ENCODE data around the gene ECT2L. TPM values are rescaled to one million over a fixed set of nuclear protein-coding genes. Genes with fewer than 3 reads are reported as not detected.

Gene ECT2L
- polyA plus RNA-seq, 4 donors: 0.11 to 0.51 (median 0.29) TPM

GRCh38 chr6:138803331-138803730, 7.4 kb downstream of the ECT2L start:
- no peak for DNase-seq (ENCODE audit: low read depth in 4 of 4, low spot score in 2 of 4)

GRCh38 chr6:138803861-138804260, 8.0 kb downstream of the ECT2L start:
- DNase-seq (ENCODE audit: low read depth in 4 of 4, low spot score in 2 of 4): no peak

GRCh38 chr6:138805016-138805765, 9.3 kb downstream of the ECT2L start:
- DNase-seq (ENCODE audit: low read depth in 4 of 4, low spot score in 2 of 4): no peak

GRCh38 chr6:138806889-138807288, 11.0 kb downstream of the ECT2L start:
- DNase-seq (ENCODE audit: low read depth in 4 of 4, low spot score in 2 of 4): no peak

- DNase-seq (ENCODE audit: low read depth in 4 of 4, low spot score in 2 of 4): no peak
Observed at GRCh38 chr6:138809677-138810076, 13.8 kb downstream of the ECT2L start.

- no peak for DNase-seq (ENCODE audit: low read depth in 4 of 4, low spot score in 2 of 4)
Observed at GRCh38 chr6:138811866-138812265, 16.0 kb downstream of the ECT2L start.

GRCh38 chr6:138814179-138814834, 18.4 kb downstream of the ECT2L start:
- DNase-seq (ENCODE audit: low read depth in 4 of 4, low spot score in 2 of 4): no peak

GRCh38 chr6:138815221-138815620, 19.3 kb downstream of the ECT2L start:
- DNase-seq (ENCODE audit: low read depth in 4 of 4, low spot score in 2 of 4): no peak

- DNase-seq (ENCODE audit: low read depth in 4 of 4, low spot score in 2 of 4): no peak
Observed at GRCh38 chr6:138815797-138816528, 20.1 kb downstream of the ECT2L start.

GRCh38 chr6:138817799-138818198, 21.9 kb downstream of the ECT2L start:
- peak in 2 of 4 donors; percentile 55 to 75 for DNase-seq (ENCODE audit: low read depth in 4 of 4, low spot score in 2 of 4)

GRCh38 chr6:138818496-138819194, 22.8 kb downstream of the ECT2L start:
- DNase-seq (ENCODE audit: low read depth in 4 of 4, low spot score in 2 of 4): no peak

GRCh38 chr6:138821519-138821918, 25.6 kb downstream of the ECT2L start:
- no peak for DNase-seq (ENCODE audit: low read depth in 4 of 4, low spot score in 2 of 4)

GRCh38 chr6:138824482-138825144, 28.7 kb downstream of the ECT2L start:
- DNase-seq (ENCODE audit: low read depth in 4 of 4, low spot score in 2 of 4): no peak

- no peak for DNase-seq (ENCODE audit: low read depth in 4 of 4, low spot score in 2 of 4)
Observed at GRCh38 chr6:138830248-138830647, 34.4 kb downstream of the ECT2L start.

GRCh38 chr6:138832182-138832581, 36.3 kb downstream of the ECT2L start:
- no peak for DNase-seq (ENCODE audit: low read depth in 4 of 4, low spot score in 2 of 4)

- DNase-seq (ENCODE audit: low read depth in 4 of 4, low spot score in 2 of 4): no peak
Observed at GRCh38 chr6:138833816-138834539, 38.1 kb downstream of the ECT2L start.

- DNase-seq (ENCODE audit: low read depth in 4 of 4, low spot score in 2 of 4): no peak
Observed at GRCh38 chr6:138837246-138837645, 41.4 kb downstream of the ECT2L start.

- no peak for DNase-seq (ENCODE audit: low read depth in 4 of 4, low spot score in 2 of 4)
Observed at GRCh38 chr6:138844192-138844591, 48.3 kb downstream of the ECT2L start.

- no peak for DNase-seq (ENCODE audit: low read depth in 4 of 4, low spot score in 2 of 4)
Observed at GRCh38 chr6:138847884-138848283, 52.0 kb downstream of the ECT2L start.

GRCh38 chr6:138848461-138848860, 52.6 kb downstream of the ECT2L start:
- no peak for DNase-seq (ENCODE audit: low read depth in 4 of 4, low spot score in 2 of 4)

Measured in left renal cortex interstitium (tissue), 4 donors.